Measurements from ENCODE around the gene DESI2.

The DESI2 gene

DNA sequence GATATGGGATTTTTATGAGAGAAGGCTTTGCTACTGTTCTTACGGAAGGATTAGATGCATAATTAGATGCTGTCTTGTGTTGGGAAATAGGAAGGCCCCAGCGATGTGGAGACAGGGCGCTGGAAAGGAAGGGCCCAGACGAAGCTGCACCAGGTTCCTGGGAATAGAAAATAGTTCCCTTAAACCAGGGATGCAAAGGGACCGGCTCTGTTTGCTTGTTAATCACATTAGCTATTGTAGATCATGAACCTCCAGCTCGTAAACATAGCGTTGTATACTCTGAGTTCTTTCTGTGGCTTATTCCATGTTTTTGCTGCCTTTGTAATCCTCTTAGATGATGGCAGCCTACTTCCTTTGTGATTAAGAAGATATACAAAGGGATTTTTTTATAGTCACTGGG, 102.7 kb downstream of the DESI2 start:
- ATAC-seq (no peak), DNase-seq (no peak)

DNA sequence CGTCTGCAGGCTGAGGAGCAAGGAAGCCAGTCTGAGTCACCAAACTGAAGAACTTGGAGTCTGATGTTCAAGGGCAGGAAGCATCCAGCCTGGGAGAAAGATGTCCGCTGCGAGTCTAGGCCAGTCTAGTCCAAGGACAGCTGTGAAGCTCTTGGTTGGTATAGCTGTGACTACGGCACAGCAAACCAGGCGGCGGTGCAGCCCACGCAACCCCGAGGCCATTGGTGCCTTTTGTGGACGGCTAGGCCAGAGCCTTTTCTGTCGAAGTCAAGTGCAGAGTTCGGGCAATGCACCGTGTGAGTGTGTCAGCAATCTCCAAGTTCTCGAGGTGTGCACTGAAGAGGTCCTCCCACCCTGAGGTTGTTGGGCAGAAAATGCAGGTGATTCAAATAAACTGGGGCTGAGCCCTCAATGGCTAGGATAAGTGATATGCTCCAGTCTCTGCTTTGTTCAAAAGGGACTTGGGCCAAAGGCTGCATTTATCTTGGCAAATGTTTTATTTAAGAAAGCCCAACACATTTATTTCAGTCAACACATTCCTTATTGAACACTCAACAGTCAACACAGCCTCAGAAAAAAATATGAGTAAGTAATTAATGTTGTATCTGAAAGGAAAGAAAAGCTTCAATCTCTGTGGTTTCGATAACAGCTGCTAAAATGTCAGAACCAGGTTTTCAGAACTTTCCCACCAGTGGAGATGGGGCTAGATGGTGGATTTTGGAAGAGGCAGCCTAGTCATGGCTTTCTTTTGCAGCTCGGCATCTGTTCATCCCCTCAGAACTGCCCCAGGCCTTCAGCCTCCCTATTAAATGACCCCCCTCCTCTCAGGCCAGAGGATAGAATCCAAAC, 104.4 kb downstream of the DESI2 start:
- ATAC-seq = no peak
- DNase-seq = no peak

Measured in stimulated activated naive CD8-positive, alpha-beta T cell treated with anti-CD3 and anti-CD28 coated beads, Interleukin-15, Interleukin-2, amounts not matched to agents 100 U/mL and 50 U/mL, for 24 hours (primary cell).